OCI-LY7 (cell line): Measurements from ENCODE around the gene HJURP. TPM values are rescaled to one million over a fixed set of nuclear protein-coding genes. Genes with fewer than 3 reads are reported as not detected.

Source experiments
- BruUV-seq: library from RNA; stranded (reverse); fragments of 400-500 nt; replicated peaks from 2 replicates; lab custom pipeline; 2021; lab: Mats Ljungman, UMichigan
- CTCF ChIA-PET: fragments of 300-600 bp; sonication (Branson Sonifier 250); formaldehyde crosslinking; loops from one replicate; lab custom pipeline; 2022; ENCODE audit warnings: antibody characterized with exemption; ENCODE audit not compliant: unreplicated experiment; lab: Charles Lee
- POLR2A ChIA-PET: fragments of 300-600 bp; sonication (Branson Sonifier 250); formaldehyde crosslinking; loops from one replicate; lab custom pipeline; 2022; ENCODE audit warnings: antibody characterized with exemption; lab: Charles Lee
- DNase-seq: peaks from one replicate; pipeline ENCODE4 v3.0.0-alpha.2; 2015; ENCODE audit warnings: low spot score
- H2AFZ ChIP-seq: fragments of 200-600 bp; sonication (generic), shearing (Covaris generic); 2 replicates; pipeline ENCODE4 v1.6.1; 2014; ENCODE audit warnings: mild to moderate bottlenecking, antibody characterized with exemption, low read length, moderate library complexity
- H3K27ac ChIP-seq: fragments of 200-600 bp; sonication (generic); 2 replicates; pipeline ENCODE4 v1.5.1; 2014; ENCODE audit warnings: mixed run types, low read depth, mild to moderate bottlenecking, moderate library complexity, low read length, inconsistent platforms; ENCODE audit not compliant: poor library complexity, severe bottlenecking
- H3K36me3 ChIP-seq: fragments of 200-600 bp; sonication (generic); 2 replicates; pipeline ENCODE4 v1.6.1; 2014; ENCODE audit warnings: mild to moderate bottlenecking, antibody characterized with exemption, low read length, moderate library complexity, mixed read lengths; ENCODE audit not compliant: insufficient read depth
- H3K4me1 ChIP-seq: fragments of 200-600 bp; sonication (generic); 2 replicates; pipeline ENCODE4 v1.5.1; 2014; ENCODE audit warnings: mild to moderate bottlenecking, low read length; ENCODE audit not compliant: insufficient read depth, poor library complexity, severe bottlenecking
- H3K4me2 ChIP-seq: fragments of 200-600 bp; sonication (generic); 2 replicates; pipeline ENCODE4 v1.6.1; 2014; ENCODE audit warnings: mild to moderate bottlenecking, low read length
- H3K4me3 ChIP-seq: fragments of 200-600 bp; sonication (generic); 2 replicates; pipeline ENCODE4 v1.5.1; 2014; ENCODE audit warnings: mild to moderate bottlenecking, low read depth, low read length; ENCODE audit not compliant: poor library complexity, severe bottlenecking
- H3K79me2 ChIP-seq: fragments of 200-600 bp; sonication (generic); 2 replicates; pipeline ENCODE4 v1.6.1; 2016; ENCODE audit warnings: low read depth, mild to moderate bottlenecking, low read length, moderate library complexity, mixed read lengths; ENCODE audit not compliant: insufficient read depth
- H3K9me2 ChIP-seq: fragments of 200-600 bp; sonication (generic); 2 replicates; pipeline ENCODE4 v1.6.1; 2016; ENCODE audit warnings: mild to moderate bottlenecking, low read length, mixed read lengths; ENCODE audit not compliant: insufficient read depth
- H3K9me3 ChIP-seq: fragments of 200-600 bp; sonication (generic); 2 replicates; pipeline ENCODE4 v1.6.1; 2014; ENCODE audit warnings: mild to moderate bottlenecking, mixed run types, low read length, mixed read lengths
- H4K20me1 ChIP-seq: fragments of 200-600 bp; sonication (generic); 2 replicates; pipeline ENCODE4 v1.6.1; 2014; ENCODE audit warnings: mild to moderate bottlenecking, antibody characterized with exemption, low read length, moderate library complexity, mixed read lengths; ENCODE audit not compliant: insufficient read depth
- CTCF ChIP-seq: fragments of 200-600 bp; sonication (generic); conservative IDR thresholded peaks from 2 replicates; pipeline ENCODE4 v1.5.1; 2014; ENCODE audit warnings: mild to moderate bottlenecking, antibody characterized with exemption, low read length, moderate library complexity, mixed read lengths
- EZH2phosphoT487 ChIP-seq: fragments of 200-600 bp; sonication (generic); IDR thresholded peaks from 2 replicates; pipeline ENCODE4 v1.6.1; 2018; ENCODE audit warnings: low read depth, borderline replicate concordance, mild to moderate bottlenecking, mixed run types, antibody characterized with exemption, low read length, moderate library complexity, mixed read lengths
- intact Hi-C: fragments of 100-400 bp; cut with micrococcal nuclease; formaldehyde crosslinking; loops from one replicate; pipeline ENCODE4 v1.10.0; 2022; ENCODE audit not compliant: unreplicated experiment
- total RNA-seq, 2 experiments: library from RNA; depleted of rRNA in 1 of 2; stranded (reverse); fragments of >200 nt in 1 of 2; shearing (Covaris generic) in 1 of 2; gene quantifications; 2 replicates each; pipeline ENCODE4 v1.2.3, GENCODE V29; 2014 to 2022

HJURP gene
- total RNA-seq, 2 experiments from 2014 or later, result 94.3 to 122 TPM

DNA sequence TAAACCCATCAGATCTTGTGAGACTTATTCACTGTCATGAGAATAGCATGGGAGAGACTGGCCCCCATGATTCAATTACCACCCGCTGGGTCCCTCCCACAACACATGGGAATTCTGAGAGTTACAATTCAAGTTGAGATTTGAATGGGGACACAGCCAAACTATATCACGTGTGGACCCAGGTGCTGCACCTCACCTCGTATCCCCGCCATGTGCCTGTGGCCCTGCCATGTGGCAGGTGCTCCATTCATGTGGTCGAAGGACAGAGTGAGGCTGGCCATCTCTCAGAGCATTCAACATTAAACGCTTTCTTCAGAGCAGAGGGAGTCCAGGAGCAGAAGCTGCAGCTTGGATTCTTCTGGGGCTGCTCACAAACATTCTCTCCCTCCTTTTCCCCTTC lies 44.0 kb downstream of the HJURP start:
- no TSS peak for BruUV-seq
- no peaks in the 10 kb centered on the region for H3K36me3 ChIP-seq
- no peak overlapping the region for H3K27ac ChIP-seq
- no peaks in the 10 kb centered on the region for H3K4me1 ChIP-seq
- H4K20me1 ChIP-seq, result no peaks in the 10 kb centered on the region
- H3K79me2 ChIP-seq, result no peaks in the 10 kb centered on the region
- no peak overlapping the region for H2AFZ ChIP-seq
- no peaks in the 10 kb centered on the region for H3K9me2 ChIP-seq
- no peak for TF ChIP-seq CTCF
- no peak overlapping the region for H3K4me3 ChIP-seq
- ChIA-PET POLR2A (no interaction called here), CTCF (no interaction called here)
- DNase-seq, result no peak
- intact Hi-C loops, result no loop called here
- H3K4me2 ChIP-seq, result no peak overlapping the region
- no peaks in the 10 kb centered on the region for H3K9me3 ChIP-seq

- Histone ChIP-seq H3K9me3 (no peaks in the 10 kb centered on the region), H3K36me3 (no peaks in the 10 kb centered on the region), H2AFZ (no peak overlapping the region), H3K79me2 (no peaks in the 10 kb centered on the region), H3K9me2 (no peaks in the 10 kb centered on the region), H4K20me1 (no peaks in the 10 kb centered on the region), H3K4me2 (no peak overlapping the region), H3K4me3 (no peak overlapping the region), H3K4me1 (no peaks in the 10 kb centered on the region), H3K27ac (no peak overlapping the region)
- CTCF ChIA-PET, result no interaction called here
- intact Hi-C loops, result no loop called here
- TF ChIP-seq CTCF, result no peak
- no peak for TF ChIP-seq EZH2phosphoT487
- BruUV-seq, result no TSS peak
- POLR2A ChIA-PET, result no interaction called here
- no peak for DNase-seq
Observed at GRCh38 chr2:233807966-233808935, 46.1 kb downstream of the HJURP start.
